B cell (primary cell): ENCODE measurements around the gene SALL2. TPM values are rescaled to one million over a fixed set of nuclear protein-coding genes. Genes with fewer than 3 reads are reported as not detected.

Experiments used
- ATAC-seq: fragments of 200-7000 bp; cut with Tn5 transposase; one replicate; pipeline ENCODE4 v1.10.0; 2021; ENCODE audit warnings: low read depth, mild to moderate bottlenecking, moderate number of reproducible peaks, moderate library complexity
- CTCF ChIA-PET: fragments of 350-600 bp; sonication (Branson Sonifier 250); formaldehyde crosslinking; loops from one replicate; lab custom pipeline; 2021; ENCODE audit warnings: antibody characterized with exemption, inconsistent platforms; lab: Charles Lee
- POLR2A ChIA-PET: fragments of 350-600 bp; sonication (Branson Sonifier 250); formaldehyde crosslinking; loops from one replicate; lab custom pipeline; 2021; ENCODE audit warnings: antibody characterized with exemption; lab: Charles Lee
- DNase-seq: peaks from one replicate; pipeline ENCODE4 v3.0.0; 2013
- H2AFZ ChIP-seq: 2 replicates; pipeline ENCODE4 v1.6.1; 2012; ENCODE audit warnings: mild to moderate bottlenecking, low read depth, low read length; ENCODE audit not compliant: insufficient read depth, poor library complexity, severe bottlenecking
- H3K27ac ChIP-seq, 2 donors: 1 replicate in 1 of 2; 2 replicates in 1 of 2; pipeline ENCODE4 v1.5.1; 2012 to 2013; ENCODE audit warnings: low read length in 2 of 2, mild to moderate bottlenecking in 2 of 2, moderate library complexity in 1 of 2
- H3K27me3 ChIP-seq, 4 experiments: fragments of 200-600 bp in 1 of 4; sonication (generic) in 1 of 4; replicated peaks in 1 of 4; 1 replicate in 2 of 4; 2 replicates in 2 of 4; pipeline versions ENCODE4 v1.6.1 to v1.7.0; 2013 to 2016; ENCODE audit warnings: low read length in 3 of 4, mild to moderate bottlenecking in 2 of 4, mixed read lengths in 1 of 4, moderate library complexity in 1 of 4; ENCODE audit not compliant: insufficient read depth in 4 of 4, control insufficient read depth in 3 of 4; ENCODE audit errors: control extremely low read depth in 1 of 4
- H3K36me3 ChIP-seq, 2 experiments: replicated peaks in 1 of 2; 1 replicate in 1 of 2; 2 replicates in 1 of 2; pipeline versions ENCODE4 v1.6.1 to v1.7.1; 2013; ENCODE audit warnings: low read length in 1 of 2; ENCODE audit not compliant: insufficient read depth in 2 of 2, control insufficient read depth in 1 of 2; ENCODE audit errors: control extremely low read depth in 1 of 2, extremely low read depth in 1 of 2
- H3K4me1 ChIP-seq, 2 donors: fragments of 200-600 bp in 1 of 2; sonication (generic) in 1 of 2; 1 replicate in 1 of 2; 2 replicates in 1 of 2; pipeline versions ENCODE4 v1.5.1 to v1.6.1; 2013 to 2017; ENCODE audit warnings: low read length in 2 of 2; ENCODE audit not compliant: control insufficient read depth in 2 of 2, insufficient read depth in 2 of 2
- H3K4me2 ChIP-seq: replicated peaks from 2 replicates; pipeline ENCODE3; 2012; ENCODE audit warnings: mild to moderate bottlenecking, low read depth, low read length; ENCODE audit not compliant: poor library complexity, severe bottlenecking
- H3K4me3 ChIP-seq, 5 experiments: fragments of 200-600 bp in 1 of 5; sonication (generic) in 1 of 5; 1 replicate in 3 of 5; 2 replicates in 2 of 5; pipeline versions ENCODE4 v1.5.1 to v1.7.0; 2011 to 2016; ENCODE audit warnings: low read length in 4 of 5, mild to moderate bottlenecking in 4 of 5, low read depth in 2 of 5, control low read depth in 1 of 5, moderate library complexity in 1 of 5; ENCODE audit not compliant: insufficient read depth in 1 of 5; ENCODE audit errors: control extremely low read depth in 1 of 5, extremely low read depth in 1 of 5
- H3K79me2 ChIP-seq: fragments of 200-600 bp; sonication (generic); one replicate; pipeline ENCODE4 v1.6.0; 2016; ENCODE audit warnings: low read length; ENCODE audit not compliant: control insufficient read depth, insufficient read depth
- H3K9ac ChIP-seq: fragments of 200-600 bp; sonication (generic); 2 replicates; pipeline ENCODE4 v1.6.1; 2017; ENCODE audit warnings: mild to moderate bottlenecking, low read length, moderate library complexity
- H3K9me3 ChIP-seq, 3 donors: one replicate each; pipeline versions ENCODE4 v1.6.1 to v1.7.1; 2013; ENCODE audit warnings: low read length in 2 of 3; ENCODE audit not compliant: control insufficient read depth in 2 of 3, insufficient read depth in 1 of 3; ENCODE audit errors: control extremely low read depth in 1 of 3
- H4K20me1 ChIP-seq: 2 replicates; pipeline ENCODE4 v1.6.0; 2012; ENCODE audit warnings: mild to moderate bottlenecking, low read length; ENCODE audit not compliant: insufficient read depth, control insufficient read depth, poor library complexity, severe bottlenecking
- H3K27ac Mint-ChIP-seq: one replicate; pipeline ENCODE4 v1.8.0; 2021; ENCODE audit warnings: mixed read lengths
- H3K27me3 Mint-ChIP-seq: one replicate; pipeline ENCODE4 v1.8.0; 2021; ENCODE audit warnings: mixed read lengths
- H3K4me1 Mint-ChIP-seq: one replicate; pipeline ENCODE4 v1.8.0; 2021; ENCODE audit warnings: mixed read lengths
- H3K4me3 Mint-ChIP-seq: one replicate; pipeline ENCODE4 v1.8.0; 2021; ENCODE audit warnings: mixed read lengths
- H3K9me3 Mint-ChIP-seq: one replicate; pipeline ENCODE4 v1.8.0; 2022; ENCODE audit warnings: mixed read lengths; ENCODE audit not compliant: insufficient read depth
- EZH2 ChIP-seq: IDR thresholded peaks from 2 replicates; pipeline ENCODE4 v1.6.1; 2012; ENCODE audit warnings: borderline replicate concordance, low read depth, mild to moderate bottlenecking, moderate library complexity, low read length; ENCODE audit not compliant: insufficient read depth, poor library complexity, severe bottlenecking
- WGBS: methylation state at CpG from one replicate; pipeline ENCODE4 v1.1.5; 2013; ENCODE audit warnings: missing lambda C conversion rate; ENCODE audit not compliant: insufficient coverage; 5-methylcytosine and 5-hydroxymethylcytosine counted together
- intact Hi-C: fragments of 100-400 bp; cut with micrococcal nuclease; formaldehyde crosslinking; loops from one replicate; pipeline ENCODE4 v1.10.0; 2022
- polyA plus RNA-seq: library from polyadenylated mRNA; depleted of rRNA; stranded (reverse); fragments of >200 nt; gene quantifications from 2 replicates; pipeline ENCODE4 v1.2.3, GENCODE V29; 2012
- total RNA-seq, 2 donors: library from RNA; stranded (reverse); fragments of 120-200 nt in 1 of 2; gene quantifications; 1 replicate in 1 of 2; 2 replicates in 1 of 2; pipeline versions ENCODE4 v1.2.3 to v1.2.4, GENCODE V29; 2013 to 2022
- TF ChIP-seq, protein P1 (sequence below): fragments of 200-600 bp; IDR thresholded peaks from one replicate; pipeline ENCODE4 v1.8.0; 2022; ENCODE audit warnings: antibody characterized with exemption, mild to moderate bottlenecking

The SALL2 gene
- total and polyA plus RNA-seq, 2 donors (not counting 1 experiment from before 2014, with no cell fraction given) = 0.39 to 2.5 TPM

DNA sequence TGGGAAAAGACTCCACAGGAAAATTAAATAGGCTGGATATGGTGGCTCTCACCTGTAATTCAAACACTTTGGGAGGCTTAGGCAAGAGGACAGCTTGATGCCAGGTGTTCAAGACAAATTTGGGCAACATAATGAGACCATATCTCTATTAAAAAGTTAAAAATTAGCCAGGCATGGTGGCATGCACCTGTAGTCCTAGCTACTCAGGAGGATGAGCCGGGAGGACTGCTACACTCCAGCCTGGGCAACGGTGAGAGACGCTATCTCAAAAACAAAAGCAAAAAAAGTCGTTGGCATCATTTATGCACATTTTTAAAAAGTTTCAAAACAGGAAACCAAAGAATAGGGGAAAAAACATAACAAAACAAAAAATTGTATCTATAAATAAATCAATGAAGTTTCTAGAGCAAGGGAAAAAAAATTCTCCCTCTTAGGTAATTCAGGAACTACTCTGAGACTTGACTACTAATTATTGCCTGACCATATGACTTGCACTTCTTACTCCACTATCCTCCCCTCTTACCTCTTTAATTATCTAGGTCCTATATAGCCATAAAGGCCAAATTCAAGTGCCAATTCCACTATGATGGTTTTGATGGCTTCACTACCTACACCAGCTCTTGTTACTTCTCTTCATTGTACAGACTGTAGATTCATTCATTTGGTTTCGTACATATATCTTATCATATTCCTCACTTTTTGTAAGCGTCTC lies 16.6 kb downstream of the SALL2 start:
- peak overlapping the region; percentile 100 for H3K4me3 Mint-ChIP-seq
- POLR2A ChIA-PET = interaction anchor here (1.8 to 2.0 kb wide), 2 partner anchors 33 to 73 kb away, joined by 10 to 12 read pairs; partner anchors contain the start of genes RAB2B and TOX4

DNA sequence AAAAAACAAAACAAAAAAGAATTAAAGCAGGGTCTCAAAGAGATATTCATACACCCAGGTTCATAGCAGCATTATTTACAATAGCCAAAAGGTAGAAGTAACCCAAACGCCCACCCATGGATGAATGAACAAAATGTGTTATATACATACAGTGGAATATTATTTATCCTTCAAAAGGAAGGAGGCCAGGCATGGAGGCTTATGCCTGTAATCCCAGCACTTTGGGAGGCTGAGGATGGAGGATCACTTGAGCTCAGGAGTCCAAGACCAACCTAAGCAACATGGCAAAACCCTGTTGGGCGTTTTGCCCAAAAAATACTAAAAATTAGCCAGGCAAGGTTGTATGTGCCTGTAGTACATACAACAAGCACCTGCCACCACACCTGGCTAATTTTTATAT lies 19.6 kb downstream of the SALL2 start:
- ChIA-PET CTCF (no interaction called here), POLR2A (no interaction called here)
- DNase-seq (no peak), ATAC-seq (no peak)
- Histone ChIP-seq H3K79me2 (peaks cover 80% of the 10 kb centered on the region), H3K4me3 (no peak overlapping the region), H3K36me3 (peaks cover 13 to 39% of the 10 kb centered on the region in 2 experiments), H2AFZ (no peak overlapping the region), H3K4me1 (peaks cover 21 to 23% of the 10 kb centered on the region in 2 donors), H3K9me3 (no peaks in the 10 kb centered on the region), H3K9ac (no peak overlapping the region), H3K27me3 (no peaks in the 10 kb centered on the region), H3K4me2 (no peak overlapping the region), H3K27ac (no peak overlapping the region), H4K20me1 (peaks cover 10% of the 10 kb centered on the region)
- intact Hi-C loops = no loop called here
- TF ChIP-seq, protein P1, sequence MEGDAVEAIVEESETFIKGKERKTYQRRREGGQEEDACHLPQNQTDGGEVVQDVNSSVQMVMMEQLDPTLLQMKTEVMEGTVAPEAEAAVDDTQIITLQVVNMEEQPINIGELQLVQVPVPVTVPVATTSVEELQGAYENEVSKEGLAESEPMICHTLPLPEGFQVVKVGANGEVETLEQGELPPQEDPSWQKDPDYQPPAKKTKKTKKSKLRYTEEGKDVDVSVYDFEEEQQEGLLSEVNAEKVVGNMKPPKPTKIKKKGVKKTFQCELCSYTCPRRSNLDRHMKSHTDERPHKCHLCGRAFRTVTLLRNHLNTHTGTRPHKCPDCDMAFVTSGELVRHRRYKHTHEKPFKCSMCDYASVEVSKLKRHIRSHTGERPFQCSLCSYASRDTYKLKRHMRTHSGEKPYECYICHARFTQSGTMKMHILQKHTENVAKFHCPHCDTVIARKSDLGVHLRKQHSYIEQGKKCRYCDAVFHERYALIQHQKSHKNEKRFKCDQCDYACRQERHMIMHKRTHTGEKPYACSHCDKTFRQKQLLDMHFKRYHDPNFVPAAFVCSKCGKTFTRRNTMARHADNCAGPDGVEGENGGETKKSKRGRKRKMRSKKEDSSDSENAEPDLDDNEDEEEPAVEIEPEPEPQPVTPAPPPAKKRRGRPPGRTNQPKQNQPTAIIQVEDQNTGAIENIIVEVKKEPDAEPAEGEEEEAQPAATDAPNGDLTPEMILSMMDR = no peak
- no peak for TF ChIP-seq EZH2
- no peaks in the 10 kb centered on the region for H3K27me3 Mint-ChIP-seq
- H3K9me3 Mint-ChIP-seq = no peaks in the 10 kb centered on the region
- no CpG with 5 or more reads among the region's 2 CpGs for WGBS
- H3K4me1 Mint-ChIP-seq = peaks cover 45% of the 10 kb centered on the region
- no peak overlapping the region for H3K4me3 Mint-ChIP-seq
- no peak overlapping the region for H3K27ac Mint-ChIP-seq

More for the DNA sequence above, 16.6 kb downstream of the SALL2 start:
- H3K27ac Mint-ChIP-seq = no peak overlapping the region
- Histone ChIP-seq H3K4me3 (peak overlapping the region in 1 of 5 experiments; percentile 98), H4K20me1 (peaks cover 10% of the 10 kb centered on the region), H3K27me3 (no peaks in the 10 kb centered on the region), H3K4me1 (peaks cover 23 to 26% of the 10 kb centered on the region in 2 donors), H3K27ac (no peak overlapping the region), H2AFZ (no peak overlapping the region), H3K36me3 (peaks cover 3 to 17% of the 10 kb centered on the region in 2 experiments), H3K4me2 (peak overlapping the region; percentile 93), H3K79me2 (peaks cover 71% of the 10 kb centered on the region), H3K9me3 (no peaks in the 10 kb centered on the region), H3K9ac (peak overlapping the region; percentile 98)
- H3K9me3 Mint-ChIP-seq = no peaks in the 10 kb centered on the region
- WGBS = 100% methylated on average over 2 of the region's 6 CpGs
- no peak for TF ChIP-seq EZH2
- TF ChIP-seq, protein P1 = no peak
- DNase-seq = no peak
- H3K4me1 Mint-ChIP-seq = peaks cover 49% of the 10 kb centered on the region
- no peaks in the 10 kb centered on the region for H3K27me3 Mint-ChIP-seq
- CTCF ChIA-PET = interaction anchor here (1.9 to 4.7 kb wide), 4 partner anchors 11 to 53 kb away, joined by 4 to 29 read pairs (median 10); partner anchors contain the start of genes CHD8, RAB2B and TOX4
- ATAC-seq = no peak
- intact Hi-C loops = loop anchor here (1.0 to 2.0 kb wide), 2 partner anchors 47 to 124 kb away; no protein-coding TSS in a partner anchor
